Measurements from ENCODE around the gene ACSS1.

DNA sequence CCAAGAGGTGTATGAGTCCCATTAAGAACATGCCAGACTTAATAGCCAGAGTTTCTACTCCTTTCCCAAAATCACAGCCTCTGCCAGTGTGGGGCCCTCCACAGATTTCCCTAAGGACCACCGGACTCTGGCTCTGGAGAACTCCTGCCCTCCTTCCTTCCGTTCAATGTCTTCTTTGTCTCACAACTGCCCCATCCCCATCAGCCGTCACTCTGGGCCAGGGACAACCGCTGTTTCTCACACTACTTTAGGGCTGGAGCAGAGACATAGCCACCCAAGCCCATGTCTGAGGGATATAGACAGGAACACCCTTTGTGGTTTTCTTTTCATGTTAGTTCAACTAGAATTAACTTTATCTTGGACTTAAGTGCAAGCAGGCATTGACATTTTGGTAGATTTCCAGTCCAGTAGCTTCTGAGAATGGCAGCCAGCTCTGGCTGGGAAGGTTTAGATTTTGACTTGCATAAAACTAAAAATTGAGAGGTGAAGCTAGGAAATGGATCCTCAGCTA is 6.7 kb upstream of the ACSS1 start:
- TF ChIP-seq POLR2AphosphoS5 (IDR thresholded peaks at IDR 0.05; ENCODE audit: low read depth, low read length) (no peak), EZH2 (IDR thresholded peaks at IDR 0.05; ENCODE audit: low read depth, low read length, severe bottlenecking) (no peak), SIN3A (conservative IDR thresholded peaks at IDR 0.05 in 1 of 2, IDR thresholded peaks at IDR 0.05 in 1 of 2; ENCODE audit: low read depth in 1 of 2, low read length in 2 of 2) (no peak), YY1 (IDR thresholded peaks at IDR 0.05; ENCODE audit: low read depth, low read length) (no peak), POLR2A (IDR thresholded peaks at IDR 0.05; ENCODE audit: control extremely low read depth in 1 of 2, low read depth in 2 of 2, low read length in 2 of 2) (no peak), JUND (IDR thresholded peaks at IDR 0.05; ENCODE audit: low read length) (no peak), TAF1 (IDR thresholded peaks at IDR 0.05; ENCODE audit: low read depth, low read length) (no peak)
- TF ChIP-seq, protein P1, sequence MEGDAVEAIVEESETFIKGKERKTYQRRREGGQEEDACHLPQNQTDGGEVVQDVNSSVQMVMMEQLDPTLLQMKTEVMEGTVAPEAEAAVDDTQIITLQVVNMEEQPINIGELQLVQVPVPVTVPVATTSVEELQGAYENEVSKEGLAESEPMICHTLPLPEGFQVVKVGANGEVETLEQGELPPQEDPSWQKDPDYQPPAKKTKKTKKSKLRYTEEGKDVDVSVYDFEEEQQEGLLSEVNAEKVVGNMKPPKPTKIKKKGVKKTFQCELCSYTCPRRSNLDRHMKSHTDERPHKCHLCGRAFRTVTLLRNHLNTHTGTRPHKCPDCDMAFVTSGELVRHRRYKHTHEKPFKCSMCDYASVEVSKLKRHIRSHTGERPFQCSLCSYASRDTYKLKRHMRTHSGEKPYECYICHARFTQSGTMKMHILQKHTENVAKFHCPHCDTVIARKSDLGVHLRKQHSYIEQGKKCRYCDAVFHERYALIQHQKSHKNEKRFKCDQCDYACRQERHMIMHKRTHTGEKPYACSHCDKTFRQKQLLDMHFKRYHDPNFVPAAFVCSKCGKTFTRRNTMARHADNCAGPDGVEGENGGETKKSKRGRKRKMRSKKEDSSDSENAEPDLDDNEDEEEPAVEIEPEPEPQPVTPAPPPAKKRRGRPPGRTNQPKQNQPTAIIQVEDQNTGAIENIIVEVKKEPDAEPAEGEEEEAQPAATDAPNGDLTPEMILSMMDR (IDR thresholded peaks at IDR 0.05; ENCODE audit: control extremely low read depth in 1 of 3, insufficient read depth in 1 of 3, low read depth in 1 of 3, low read length in 3 of 3) = no peak
- TF ChIP-seq, protein P2, sequence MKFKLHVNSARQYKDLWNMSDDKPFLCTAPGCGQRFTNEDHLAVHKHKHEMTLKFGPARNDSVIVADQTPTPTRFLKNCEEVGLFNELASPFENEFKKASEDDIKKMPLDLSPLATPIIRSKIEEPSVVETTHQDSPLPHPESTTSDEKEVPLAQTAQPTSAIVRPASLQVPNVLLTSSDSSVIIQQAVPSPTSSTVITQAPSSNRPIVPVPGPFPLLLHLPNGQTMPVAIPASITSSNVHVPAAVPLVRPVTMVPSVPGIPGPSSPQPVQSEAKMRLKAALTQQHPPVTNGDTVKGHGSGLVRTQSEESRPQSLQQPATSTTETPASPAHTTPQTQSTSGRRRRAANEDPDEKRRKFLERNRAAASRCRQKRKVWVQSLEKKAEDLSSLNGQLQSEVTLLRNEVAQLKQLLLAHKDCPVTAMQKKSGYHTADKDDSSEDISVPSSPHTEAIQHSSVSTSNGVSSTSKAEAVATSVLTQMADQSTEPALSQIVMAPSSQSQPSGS (IDR thresholded peaks at IDR 0.05; ENCODE audit: low read length) = no peak
